Stimulated activated naive CD4-positive, alpha-beta T cell treated with Interleukin-2 at 50 U/mL for 16 hours (primary cell): ENCODE results near the gene CHMP3.
A peak's percentile ranks its signal among the peaks of the same experiment; 100 is the strongest.
"Not testable (repeated sequence)": the region's sequence is repeated elsewhere in the genome, so short reads cannot be mapped to it uniquely, and the experiment has no call there.

ENCODE experiments used
- DNase-seq: peaks from one replicate; lab custom pipeline; 2025; lab: John Stamatoyannopoulos, UW

CHMP3 gene

DNA sequence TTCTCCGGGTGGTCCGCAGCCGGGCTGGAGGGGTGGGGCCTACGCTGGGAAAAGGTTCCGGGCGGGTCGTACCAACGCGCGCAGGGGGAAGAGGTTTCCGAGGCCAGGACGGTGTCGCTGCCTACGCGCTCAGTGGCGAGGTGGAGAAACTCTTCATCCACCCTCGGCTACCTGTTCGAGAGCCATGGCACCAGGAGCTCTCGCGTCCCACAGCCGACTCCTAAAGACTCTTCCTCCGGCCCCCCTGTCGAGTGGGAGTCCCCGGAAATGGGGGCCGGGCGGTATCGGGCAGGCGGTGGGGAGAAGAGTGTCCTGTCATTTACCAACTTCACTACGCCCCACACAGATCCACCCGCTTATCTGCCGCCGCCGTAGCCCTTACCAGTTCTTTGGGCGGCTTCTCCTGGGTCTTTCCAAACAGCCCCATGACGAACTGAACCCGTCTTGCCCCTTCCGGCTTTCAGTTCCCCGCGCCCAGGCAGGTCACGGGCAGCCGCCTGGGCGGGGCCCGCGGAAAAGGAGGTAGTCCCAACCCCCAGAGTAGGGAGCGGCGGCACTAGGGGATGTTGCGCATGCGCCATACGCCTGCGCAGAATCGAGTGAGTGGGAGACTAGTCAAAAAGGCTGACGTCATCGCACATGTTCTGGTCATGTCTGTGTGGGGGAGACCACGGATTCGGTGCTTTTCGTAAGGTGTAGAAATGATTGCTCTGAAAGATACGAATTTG lies at the start of gene CHMP3:
CHMP3 (minus strand) TSS at position 522 of the 728 bp plus-strand sequence; CDS start at position 427, 95 bp downstream.
- peak; percentile 94 for DNase-seq

DNA sequence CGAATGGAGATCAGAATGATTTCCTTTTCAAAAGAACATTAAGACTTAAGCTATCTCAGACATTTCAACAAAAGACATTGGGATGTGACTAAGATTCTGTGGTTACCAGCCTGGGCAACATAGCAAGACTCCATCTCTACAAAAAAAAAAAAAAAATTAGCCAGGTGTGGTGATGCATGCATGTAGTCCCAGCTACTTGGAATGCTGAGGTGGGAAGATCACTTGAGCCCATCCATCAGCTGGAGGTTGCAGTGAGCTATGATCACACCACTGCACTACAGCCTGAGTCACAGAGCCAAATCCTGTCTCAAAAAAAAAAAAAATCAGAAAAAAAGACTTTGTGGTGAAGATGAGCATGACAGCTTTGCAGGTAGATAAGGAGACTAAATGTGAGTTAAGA lies 47.6 kb upstream of the CHMP3 start:
- no peak for DNase-seq

DNA sequence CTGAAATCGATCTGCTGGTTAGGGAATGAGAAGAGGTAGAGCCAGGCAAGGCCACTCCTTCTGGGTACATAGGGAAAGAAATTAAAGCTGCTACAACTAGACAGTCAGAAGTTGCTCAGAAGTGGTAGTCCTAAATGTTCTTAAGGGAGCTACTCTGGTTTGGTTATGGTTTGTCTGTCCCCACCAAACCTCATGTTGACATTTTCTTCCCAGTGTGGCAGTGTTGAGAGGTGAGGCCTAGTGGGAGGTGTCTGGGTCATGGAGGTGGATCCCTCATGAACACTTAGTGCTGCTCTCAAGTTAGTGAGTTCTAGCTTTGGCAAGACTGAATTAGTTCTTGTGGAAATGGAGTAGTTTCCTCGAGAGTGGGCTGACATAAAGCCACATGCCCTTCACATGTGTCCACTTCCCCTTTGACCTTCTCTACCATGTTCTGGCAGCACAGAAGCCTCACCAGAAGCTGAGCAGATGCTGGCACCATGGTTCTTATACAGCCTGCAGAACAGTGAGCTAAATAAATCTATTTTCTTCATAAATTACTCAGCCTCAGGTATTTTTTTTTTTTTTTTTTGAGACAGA lies 45.7 kb upstream of the CHMP3 start:
- DNase-seq = no peak

DNA sequence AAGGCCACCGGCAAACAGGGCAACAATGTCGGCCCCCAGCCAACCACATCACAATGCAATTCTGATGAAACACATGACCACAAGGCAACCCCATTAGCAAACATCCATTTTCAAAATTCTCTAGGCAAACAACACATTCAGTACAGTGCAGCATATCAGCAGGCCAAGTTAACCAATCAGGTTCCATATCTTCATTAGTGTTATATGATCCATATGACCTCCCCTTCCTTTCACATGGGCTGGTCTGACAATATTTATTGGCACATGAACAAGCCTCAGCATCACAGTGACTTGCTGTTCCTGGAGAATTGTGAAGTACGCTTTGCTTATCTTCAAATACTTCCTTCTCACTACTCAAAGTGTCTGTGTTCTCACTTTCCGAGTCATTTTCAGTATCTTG lies 40.7 kb upstream of the CHMP3 start:
- DNase-seq = no peak

DNA sequence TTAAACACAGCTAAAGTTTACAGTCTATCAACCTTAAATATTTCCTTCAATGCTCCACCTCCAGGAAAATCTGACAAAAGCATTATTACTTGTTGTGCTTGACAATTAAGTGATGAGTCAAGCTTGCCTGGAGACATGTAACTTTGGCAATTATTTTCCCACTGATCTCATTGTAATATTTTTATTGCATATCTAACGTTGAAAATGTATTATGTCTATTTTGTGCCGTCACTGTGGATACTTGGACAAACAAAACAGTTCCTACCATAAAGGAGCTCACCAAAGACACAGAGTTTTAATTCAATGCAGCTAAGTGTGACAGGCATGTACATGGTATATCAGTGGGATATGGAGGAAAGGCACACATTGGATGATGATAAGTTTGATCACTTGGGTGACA lies 35.7 kb upstream of the CHMP3 start:
- DNase-seq = no peak

DNA sequence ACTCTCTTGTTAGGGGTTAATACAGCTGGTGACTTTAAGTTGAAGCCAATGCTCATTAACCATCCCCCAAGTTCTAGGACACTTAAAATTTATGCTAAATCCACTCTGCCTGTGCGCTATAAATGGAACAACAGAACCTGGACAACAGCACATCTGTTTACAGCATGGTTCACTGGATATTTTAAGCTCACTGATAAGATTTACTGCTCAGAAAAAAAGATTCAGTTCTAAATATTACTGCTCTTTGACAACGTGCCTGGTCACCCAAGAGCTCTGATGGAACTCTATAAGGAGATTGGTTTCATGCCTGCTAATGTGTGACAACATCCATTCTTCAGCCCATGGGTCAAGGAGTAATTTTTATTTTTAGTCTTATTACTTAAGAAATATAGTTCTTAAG lies 32.9 kb upstream of the CHMP3 start:
- no peak for DNase-seq

DNA sequence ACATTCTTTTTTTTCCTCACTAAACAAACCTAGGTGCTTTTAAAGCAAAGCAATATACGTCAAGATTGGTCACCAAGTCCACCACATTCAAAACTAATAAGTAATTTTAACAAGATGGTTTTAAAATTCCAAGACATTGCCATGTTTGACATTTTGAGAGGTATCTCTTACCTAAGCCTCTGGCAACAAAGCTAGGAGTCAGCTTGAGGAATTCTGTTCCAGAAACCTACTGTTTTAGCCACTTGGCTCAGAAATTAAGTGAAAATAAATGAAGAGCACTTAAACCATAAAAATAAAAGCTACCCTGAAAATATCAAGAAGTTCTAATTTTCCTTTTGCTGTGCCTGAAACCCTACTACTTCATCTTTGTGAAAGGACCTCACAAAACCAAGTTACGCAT lies 30.0 kb upstream of the CHMP3 start:
- no peak for DNase-seq

DNA sequence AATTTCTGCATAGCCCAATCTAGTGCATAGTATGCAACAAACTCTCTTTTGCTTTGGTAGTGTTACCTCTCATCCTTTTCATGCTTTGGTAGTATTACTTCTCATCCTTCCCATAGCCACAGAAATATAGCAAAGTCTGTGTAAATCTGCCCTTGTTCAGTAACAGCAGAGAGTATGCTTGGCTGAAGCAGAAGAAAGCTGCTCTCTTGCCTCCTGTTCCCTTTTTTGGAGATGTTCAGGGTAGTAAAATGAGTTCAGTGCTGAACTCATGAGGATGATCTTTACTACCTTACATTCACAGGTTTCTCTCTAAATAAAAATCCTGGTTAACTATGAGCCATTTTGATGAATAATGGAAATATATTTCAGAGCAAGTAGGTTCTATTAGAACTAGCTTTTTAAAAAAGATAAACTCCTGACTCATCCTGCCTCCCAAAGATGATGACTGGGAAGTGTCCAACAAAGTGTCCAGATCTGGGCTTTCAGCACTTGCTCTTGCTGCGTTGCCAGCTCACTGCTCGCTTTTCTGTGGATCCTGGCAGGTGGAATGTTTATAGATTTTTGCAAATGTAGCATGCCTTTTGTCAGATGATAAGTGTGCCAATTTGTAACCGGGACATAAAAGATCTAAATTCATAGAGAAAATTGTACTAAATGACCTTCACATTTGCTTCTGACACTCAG lies 29.4 kb upstream of the CHMP3 start:
- DNase-seq = no peak

DNA sequence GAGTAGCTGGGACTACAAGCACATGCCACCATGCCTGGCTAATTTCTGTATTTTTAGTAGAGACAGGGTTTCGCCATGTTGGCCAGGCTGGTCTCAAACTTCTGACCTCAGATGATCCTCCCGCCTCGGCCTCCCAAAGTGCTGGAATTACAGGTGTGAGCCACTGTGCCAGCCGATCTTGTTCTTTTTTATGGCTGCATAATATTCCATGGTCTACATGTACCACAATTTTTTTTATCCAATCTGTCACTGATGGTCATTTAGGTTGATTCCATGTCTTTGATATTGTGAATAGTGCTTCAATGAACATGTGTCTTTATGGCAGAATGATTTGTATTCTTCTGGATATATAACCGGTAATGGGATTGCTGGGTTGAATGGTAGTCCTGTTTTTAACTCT lies 26.5 kb upstream of the CHMP3 start:
- not testable (repeated sequence) for DNase-seq

DNA sequence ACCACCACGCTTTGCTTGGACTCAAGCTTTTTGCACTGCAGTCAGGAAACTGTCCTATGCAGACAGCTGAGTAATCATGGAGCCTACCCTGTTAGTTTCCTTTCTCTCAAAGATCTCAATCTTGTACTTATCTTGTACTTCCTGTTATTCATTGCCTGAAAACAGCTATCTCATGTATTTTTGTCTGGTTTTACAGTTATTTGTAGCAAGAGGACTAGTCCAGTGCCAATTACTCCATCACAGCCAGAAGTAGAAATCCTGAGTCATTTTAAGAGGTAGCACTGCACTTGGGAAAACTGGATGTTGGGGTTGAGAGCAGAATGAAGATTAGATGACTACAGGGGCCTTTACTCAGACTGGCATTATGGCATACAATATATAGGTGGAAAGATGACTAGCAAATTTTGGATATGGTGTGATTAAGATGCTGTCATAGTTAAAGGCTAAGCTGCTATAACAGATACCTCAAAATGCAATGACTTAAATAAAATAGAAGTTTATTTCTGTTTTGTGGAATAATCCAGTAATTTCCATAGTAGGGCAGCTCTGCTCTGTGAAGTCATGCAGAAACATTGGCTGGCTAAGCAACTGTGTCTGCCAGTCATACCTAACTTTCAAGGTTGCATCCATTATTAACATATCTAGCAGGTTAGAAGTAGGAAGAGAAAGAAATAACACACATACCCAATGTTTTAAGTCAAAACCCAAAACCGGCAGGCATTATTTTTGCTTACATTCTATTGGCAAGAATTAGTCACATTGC lies 21.1 kb upstream of the CHMP3 start:
- DNase-seq = no peak

DNA sequence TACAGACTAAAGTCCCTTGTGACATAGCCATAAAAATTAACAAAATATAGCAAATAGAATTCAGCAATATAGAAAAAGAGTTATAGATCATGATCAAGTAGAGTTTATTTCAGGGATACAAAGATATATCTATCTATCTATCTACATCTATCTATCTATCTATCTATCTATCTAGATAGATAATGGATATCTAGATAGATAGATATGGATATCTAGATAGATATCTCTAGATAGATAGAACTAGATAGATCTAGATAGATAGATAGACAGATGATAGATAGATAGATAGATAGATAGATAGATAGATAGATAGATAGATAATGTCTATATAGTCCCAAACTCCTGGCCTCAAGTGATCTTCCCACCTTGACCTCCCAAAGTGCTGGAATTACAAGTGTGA lies 17.3 kb upstream of the CHMP3 start:
- no peak for DNase-seq

DNA sequence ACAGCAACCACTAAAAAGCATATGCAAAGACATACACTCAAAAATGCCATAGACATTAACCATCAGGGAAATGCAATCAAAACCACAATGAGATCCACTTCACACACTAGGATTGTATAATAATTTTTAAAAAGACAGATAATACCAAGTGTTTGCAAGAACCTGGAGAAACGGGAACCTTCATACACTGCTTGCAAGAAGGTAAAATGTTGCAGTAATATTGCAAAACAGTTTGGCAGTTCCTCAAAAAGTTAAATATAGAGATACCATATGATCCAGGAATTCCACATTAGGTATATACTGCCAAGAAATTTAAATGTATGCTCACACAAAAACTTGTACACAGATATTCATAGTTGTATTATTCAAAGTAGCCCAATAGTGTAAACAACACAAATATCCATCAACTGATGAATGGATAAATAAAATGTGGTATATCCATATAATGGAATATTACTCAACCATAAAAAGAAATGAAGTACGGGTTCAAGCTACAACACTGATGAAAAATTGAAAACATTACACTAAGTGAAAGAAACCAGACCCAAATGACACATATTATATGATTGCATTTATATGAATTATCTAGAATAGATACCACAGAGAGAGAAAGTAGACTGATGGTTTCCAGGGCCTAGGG lies 14.7 kb upstream of the CHMP3 start:
- DNase-seq = no peak

DNA sequence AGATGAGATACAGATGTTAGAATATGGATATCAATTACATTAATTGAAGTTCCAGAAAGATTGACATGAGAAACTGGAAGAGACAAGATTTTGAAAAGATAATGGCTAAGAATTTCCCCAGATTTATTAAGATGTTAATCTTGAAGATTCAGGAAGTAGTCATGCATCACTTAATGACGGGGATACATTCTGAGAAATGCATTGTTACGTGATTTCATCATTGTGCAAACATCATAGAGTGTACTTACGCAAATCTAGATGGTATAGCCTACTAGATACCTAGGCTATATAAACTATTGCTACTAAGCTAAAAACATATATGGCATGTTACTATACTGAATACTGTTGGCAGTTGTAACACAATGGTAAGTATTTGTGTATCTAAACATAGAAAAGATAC lies 6.8 kb upstream of the CHMP3 start:
- no peak for DNase-seq

DNA sequence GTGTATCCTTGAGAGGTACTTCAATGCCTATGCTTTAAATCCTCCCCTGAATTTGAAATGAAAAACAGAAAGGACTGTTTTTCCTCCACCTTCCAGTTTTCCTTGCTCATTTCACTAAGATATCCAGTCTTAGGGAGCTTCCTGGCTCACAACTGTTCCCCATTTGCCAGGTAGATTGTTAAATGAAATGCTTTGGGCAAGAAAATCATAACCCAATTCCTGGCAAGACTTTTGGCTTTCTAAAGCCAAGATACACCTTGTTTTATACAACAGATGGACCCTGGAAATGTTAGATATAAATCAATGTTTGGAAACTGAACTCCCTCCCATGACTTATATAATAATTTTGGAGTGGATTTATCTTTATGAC lies 3.6 kb upstream of the CHMP3 start:
- DNase-seq = no peak

DNA sequence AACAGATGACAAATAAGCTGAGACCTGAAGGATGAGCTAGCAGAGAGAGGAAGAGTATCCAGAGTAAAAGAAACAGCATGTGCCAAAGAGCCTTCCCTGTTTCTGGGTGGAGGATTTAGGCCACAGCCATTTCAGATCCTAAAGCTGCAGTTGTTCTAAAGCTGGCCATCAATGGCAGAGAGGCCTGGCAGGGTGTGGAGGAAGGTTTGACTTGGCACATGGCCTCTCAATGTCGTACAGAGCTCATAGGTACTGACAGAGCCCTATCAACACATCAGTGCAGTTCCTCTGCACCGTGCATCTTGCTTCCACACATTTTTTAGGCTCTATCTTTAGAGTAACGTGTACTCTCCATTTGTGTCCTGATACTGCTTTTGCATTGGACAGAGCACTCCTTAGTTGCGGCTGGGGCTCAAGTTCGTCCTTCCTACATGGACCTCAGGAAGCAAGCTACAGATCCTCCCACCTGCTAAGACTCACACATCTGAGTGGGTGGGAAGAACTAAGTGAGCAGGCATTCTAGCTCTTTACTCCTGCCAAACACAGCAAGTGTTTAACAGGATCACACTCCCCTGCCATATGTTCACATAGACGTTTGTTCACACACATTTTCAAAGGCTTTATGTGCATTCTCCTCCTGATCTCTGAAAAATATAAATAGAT lies 3.0 kb upstream of the CHMP3 start:
- DNase-seq = no peak

DNA sequence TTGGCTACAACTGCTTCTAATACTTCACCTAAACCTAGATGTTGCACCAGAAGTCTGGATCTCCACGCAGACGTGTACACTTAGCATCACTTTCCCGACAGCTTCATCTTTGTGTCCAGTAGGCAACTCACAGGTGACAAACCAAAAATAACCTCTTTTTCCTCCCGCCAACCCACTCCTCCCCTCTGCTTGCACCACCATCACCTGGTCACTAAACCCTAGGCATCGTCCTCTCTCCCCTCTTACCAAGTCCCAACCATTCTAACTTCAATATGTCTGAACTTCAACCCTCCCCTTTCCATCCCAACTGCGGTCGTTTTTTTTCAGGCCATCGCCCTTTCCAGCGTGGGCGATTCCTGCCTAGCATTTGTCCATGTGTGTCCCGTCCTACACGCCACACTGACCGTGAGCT lies 413 bp upstream of the CHMP3 start:
- no peak for DNase-seq

DNA sequence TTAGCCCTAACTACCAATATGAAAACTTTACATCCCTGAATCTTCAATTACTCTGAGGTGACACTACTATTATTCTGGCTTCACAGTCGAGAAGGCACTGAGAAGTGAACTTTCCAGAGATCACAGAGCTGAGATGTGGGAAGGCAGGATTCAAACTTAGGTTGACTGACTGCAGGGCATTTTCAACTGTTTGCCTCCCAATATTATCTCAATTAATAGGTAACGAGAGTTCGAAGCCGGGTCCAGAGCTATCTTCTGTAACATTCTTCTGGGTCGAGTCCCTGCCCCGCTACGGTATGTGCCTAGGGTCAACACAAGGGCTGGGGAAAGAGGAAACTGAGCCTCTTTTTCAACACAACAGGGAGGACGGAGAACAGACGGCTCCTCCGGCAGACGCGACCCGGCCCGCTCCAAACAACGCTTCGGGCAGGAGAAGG lies 740 bp downstream of the CHMP3 start:
- DNase-seq = no peak

DNA sequence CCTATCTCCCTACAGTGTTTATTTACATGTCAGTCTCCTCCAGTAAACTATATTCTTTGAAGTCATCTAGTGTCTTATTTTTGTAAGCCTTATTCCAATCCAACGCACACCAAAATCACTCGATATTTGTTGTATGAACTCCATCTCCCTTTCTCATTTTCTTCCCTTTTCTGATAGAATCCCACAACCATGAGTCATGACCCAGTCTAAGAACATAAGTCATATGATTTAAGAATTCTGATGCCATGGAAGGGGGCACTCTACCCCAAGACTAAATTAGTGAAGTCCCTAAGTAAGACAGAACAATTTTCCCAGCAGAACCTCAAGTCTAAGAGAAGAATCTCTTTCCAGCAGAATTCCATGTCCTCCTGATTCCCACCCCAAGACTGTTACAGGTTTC lies 5.4 kb downstream of the CHMP3 start:
- no peak for DNase-seq

DNA sequence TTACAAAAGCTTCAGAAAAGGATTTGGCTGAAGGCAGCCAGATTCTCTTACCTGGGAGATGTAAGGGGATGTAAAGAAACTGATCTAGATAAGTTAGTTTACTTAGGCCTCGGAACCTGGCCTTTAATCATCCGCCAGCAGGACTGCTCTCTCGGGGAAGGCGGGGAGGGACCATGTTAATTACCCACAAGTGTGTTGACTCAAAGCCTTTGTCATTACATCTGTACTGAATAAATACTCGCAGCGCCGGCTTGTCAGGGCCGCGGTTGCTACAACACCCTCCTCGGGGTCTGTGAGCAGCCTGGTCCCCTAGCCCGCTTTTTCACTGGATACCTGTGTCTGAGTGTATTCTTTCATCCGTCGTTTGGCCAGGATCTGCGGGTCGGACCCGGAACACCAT lies 6.7 kb downstream of the CHMP3 start:
- no peak for DNase-seq

DNA sequence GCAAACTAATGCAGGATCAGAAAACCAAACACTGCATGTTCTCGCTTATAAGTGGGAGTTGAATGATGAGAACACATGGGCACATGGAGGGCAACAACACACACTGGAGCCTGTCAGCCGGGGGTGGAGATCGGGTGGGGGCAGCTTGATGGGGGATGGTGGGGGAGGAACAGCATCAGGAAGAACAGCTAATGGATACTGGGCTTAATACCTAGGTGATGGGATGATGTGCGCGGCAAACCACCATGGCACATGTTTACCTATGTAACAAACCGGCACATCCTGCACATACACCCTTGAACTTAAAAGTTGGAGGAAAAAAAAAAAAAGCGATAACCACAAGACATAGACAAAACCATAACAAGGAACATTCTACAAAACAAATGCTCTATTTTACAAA lies 10.4 kb downstream of the CHMP3 start:
- DNase-seq = no peak

DNA sequence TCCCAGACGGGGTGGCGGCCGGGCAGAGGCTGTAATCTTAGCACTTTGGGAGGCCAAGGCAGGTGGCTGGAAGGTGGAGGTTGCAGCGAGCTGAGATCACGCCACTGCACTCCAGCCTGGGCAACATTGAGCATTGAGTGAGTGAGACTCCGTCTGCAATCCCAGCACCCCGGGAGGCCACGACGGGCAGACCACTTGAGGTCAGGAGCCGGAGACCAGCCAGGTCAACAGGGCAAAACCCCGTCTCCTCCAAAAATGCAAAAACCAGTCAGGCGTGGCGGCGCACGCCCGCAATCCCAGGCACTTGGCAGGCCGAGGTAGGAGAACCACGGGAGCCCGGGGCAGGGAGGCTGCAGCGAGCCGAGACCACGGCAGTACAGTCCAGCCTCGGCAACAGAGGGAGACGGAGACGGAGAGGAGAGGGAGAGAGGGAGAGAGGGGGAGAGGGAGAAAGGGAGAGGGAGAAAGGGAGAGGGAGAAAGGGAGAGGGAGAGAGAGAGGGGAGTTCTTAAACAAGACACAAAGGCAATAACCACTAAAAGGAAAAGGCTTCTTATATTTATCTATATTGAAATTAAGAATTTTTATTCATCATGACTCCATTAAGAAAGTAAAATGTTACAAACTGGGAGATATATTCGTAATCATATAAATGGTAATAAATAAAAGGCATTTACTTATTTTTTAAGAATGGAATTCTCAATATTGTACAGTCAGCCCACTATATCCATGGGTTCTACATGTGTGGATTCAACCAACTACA lies 13.1 kb downstream of the CHMP3 start:
- not testable (repeated sequence) for DNase-seq
